GM18502 (cell line): ENCODE data around the gene KLF1.
A peak's percentile ranks its signal among the peaks of the same experiment; 100 is the strongest.
"Not testable (repeated sequence)": the region's sequence is repeated elsewhere in the genome, so short reads cannot be mapped to it uniquely, and the experiment has no call there.

Source experiments
- ATAC-seq: cut with Tn5 transposase; IDR thresholded peaks from one replicate; pipeline ENCODE4 v1.9.1; 2021; ENCODE audit warnings: mild to moderate bottlenecking; ENCODE audit not compliant: unreplicated experiment, poor library complexity

Gene KLF1

GRCh38 chr19:12886969-12887747, at the start of gene KLF1:
KLF1 (minus strand) TSS chr19:12887201; CDS start chr19:12887140, 61 bp downstream.
- ATAC-seq: no peak

- no peak for ATAC-seq
These were observed 49.6 kb upstream of the KLF1 start for GRCh38 chr19:12936582-12936981.

- ATAC-seq: no peak
These were observed 48.1 kb upstream of the KLF1 start for GRCh38 chr19:12935071-12935470.

GRCh38 chr19:12933287-12934072, 46.5 kb upstream of the KLF1 start, which contains the start of gene FARSA:
FARSA (minus strand) TSS chr19:12933711; CDS start chr19:12933696, 15 bp downstream.
- peak; percentile 44 for ATAC-seq

- ATAC-seq: no peak
These were observed 45.6 kb upstream of the KLF1 start for GRCh38 chr19:12932392-12933286.

GRCh38 chr19:12930002-12930645, 43.1 kb upstream of the KLF1 start:
- no peak for ATAC-seq

- ATAC-seq: no peak
These were observed 37.8 kb upstream of the KLF1 start for GRCh38 chr19:12924621-12925310.

- no peak for ATAC-seq
These were observed 36.0 kb upstream of the KLF1 start for GRCh38 chr19:12922959-12923358.

GRCh38 chr19:12921047-12921446, 34.0 kb upstream of the KLF1 start:
- ATAC-seq: no peak

- no peak for ATAC-seq
These were observed 31.3 kb upstream of the KLF1 start for GRCh38 chr19:12918253-12918652.

- ATAC-seq: not testable (repeated sequence)
These were observed 28.9 kb upstream of the KLF1 start for GRCh38 chr19:12915860-12916259.

GRCh38 chr19:12913851-12914690, 27.1 kb upstream of the KLF1 start:
- ATAC-seq: no peak

- no peak for ATAC-seq
These were observed 26.1 kb upstream of the KLF1 start for GRCh38 chr19:12913011-12913561.

GRCh38 chr19:12912571-12912970, 25.6 kb upstream of the KLF1 start:
- ATAC-seq: no peak

- ATAC-seq: no peak
These were observed 20.2 kb upstream of the KLF1 start for GRCh38 chr19:12907166-12907565.

GRCh38 chr19:12899891-12900518, 13.0 kb upstream of the KLF1 start:
- ATAC-seq: peak; percentile 63

- ATAC-seq: no peak
These were observed 9.5 kb upstream of the KLF1 start for GRCh38 chr19:12896460-12896859.

- no peak for ATAC-seq
These were observed 6.6 kb upstream of the KLF1 start for GRCh38 chr19:12893582-12893981.
